SU-DHL-6 (cell line): Measurements from ENCODE around the gene LRRN2.

ENCODE experiments used
- EZH2phosphoT487 ChIP-seq: fragments of 200-600 bp; sonication (generic), shearing (Covaris generic); conservative IDR thresholded peaks from 2 replicates; pipeline ENCODE4 v1.6.1; 2018; ENCODE audit warnings: mild to moderate bottlenecking, antibody characterized with exemption, low read length, moderate library complexity, mixed read lengths
- TF ChIP-seq, protein P1 (sequence below): fragments of 200-600 bp; sonication (generic); IDR thresholded peaks from one replicate; pipeline ENCODE4 v1.5.1; 2017; ENCODE audit warnings: antibody characterized with exemption, mild to moderate bottlenecking, low read length, moderate library complexity; ENCODE audit not compliant: insufficient read depth, poor library complexity, severe bottlenecking

DNA sequence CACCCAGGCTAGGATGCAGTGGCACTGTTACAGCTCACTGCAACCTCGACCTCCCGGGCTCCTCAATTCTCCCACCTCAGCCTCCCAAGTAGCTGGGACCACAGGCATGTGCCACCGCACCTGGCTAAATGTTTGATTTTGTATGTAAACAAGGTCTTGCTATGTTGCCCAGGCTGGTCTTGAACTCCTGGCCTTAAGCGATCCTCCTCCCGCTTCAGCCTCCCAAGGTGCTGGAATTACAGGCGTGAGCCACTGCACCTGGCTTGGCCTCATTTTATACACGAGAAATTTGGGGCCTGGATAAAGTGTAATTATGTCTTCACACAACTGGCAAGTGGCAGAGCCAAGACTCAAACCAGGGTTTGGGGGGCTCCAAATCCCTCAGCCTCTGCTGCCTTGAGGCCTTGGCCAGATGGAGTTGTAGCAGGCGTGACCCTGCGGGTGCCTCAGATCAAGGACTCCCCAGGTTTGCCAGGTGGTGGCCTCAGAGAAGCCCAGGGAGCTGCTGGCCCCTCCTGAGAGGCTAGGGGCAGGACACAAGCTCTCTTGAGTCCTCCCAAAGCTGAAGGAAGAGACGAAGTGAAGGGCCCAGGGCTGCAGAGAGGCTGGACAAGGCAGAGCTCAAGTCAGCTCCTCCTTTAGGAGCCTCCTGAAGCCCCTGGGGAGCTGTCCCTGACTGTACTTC, 107.6 kb downstream of the LRRN2 start:
- TF ChIP-seq, protein P1, sequence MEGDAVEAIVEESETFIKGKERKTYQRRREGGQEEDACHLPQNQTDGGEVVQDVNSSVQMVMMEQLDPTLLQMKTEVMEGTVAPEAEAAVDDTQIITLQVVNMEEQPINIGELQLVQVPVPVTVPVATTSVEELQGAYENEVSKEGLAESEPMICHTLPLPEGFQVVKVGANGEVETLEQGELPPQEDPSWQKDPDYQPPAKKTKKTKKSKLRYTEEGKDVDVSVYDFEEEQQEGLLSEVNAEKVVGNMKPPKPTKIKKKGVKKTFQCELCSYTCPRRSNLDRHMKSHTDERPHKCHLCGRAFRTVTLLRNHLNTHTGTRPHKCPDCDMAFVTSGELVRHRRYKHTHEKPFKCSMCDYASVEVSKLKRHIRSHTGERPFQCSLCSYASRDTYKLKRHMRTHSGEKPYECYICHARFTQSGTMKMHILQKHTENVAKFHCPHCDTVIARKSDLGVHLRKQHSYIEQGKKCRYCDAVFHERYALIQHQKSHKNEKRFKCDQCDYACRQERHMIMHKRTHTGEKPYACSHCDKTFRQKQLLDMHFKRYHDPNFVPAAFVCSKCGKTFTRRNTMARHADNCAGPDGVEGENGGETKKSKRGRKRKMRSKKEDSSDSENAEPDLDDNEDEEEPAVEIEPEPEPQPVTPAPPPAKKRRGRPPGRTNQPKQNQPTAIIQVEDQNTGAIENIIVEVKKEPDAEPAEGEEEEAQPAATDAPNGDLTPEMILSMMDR: no peak
- TF ChIP-seq EZH2phosphoT487: no peak
